Loucy (cell line): Measurements from ENCODE around the gene CMTR2.

Experiments
- CTCF ChIP-seq: fragments of 200-600 bp; sonication (generic); conservative IDR thresholded peaks from 2 replicates; pipeline ENCODE4 v1.5.1; 2014; ENCODE audit warnings: mild to moderate bottlenecking, antibody characterized with exemption, low read length
- EZH2phosphoT487 ChIP-seq: fragments of 200-600 bp; IDR thresholded peaks from 2 replicates; pipeline ENCODE4 v1.6.1; 2018; ENCODE audit warnings: antibody characterized with exemption, mild to moderate bottlenecking, moderate library complexity, borderline replicate concordance

GRCh38 chr16:71287454-71287853 lies 1.7 kb downstream of the CMTR2 start:
- TF ChIP-seq CTCF (no peak), EZH2phosphoT487 (no peak)
